ENCODE measurements around the gene INSL3. TPM values are rescaled to one million over a fixed set of nuclear protein-coding genes. Genes with fewer than 3 reads are reported as not detected.

The INSL3 gene
- polyA plus RNA-seq, 1 donor from 2014 or later = not detected

GRCh38 chr19:17861542-17862402, 40.5 kb upstream of the INSL3 start:
- H3K9ac ChIP-seq (ENCODE audit: low read length) = peak overlapping the region; percentile 93
- H3K36me3 ChIP-seq (ENCODE audit: insufficient read depth, low read length) = no peaks in the 10 kb centered on the region
- peak overlapping the region; percentile 99 for H3K4me3 ChIP-seq (ENCODE audit: low read length)

More at GRCh38 chr19:17861542-17862402, 40.5 kb upstream of the INSL3 start:
- Histone ChIP-seq H4K20me1 (ENCODE audit: insufficient read depth) (peaks cover 4% of the 10 kb centered on the region), H3K79me2 (replicated peaks; ENCODE audit: insufficient read depth, low read length) (peaks cover 21% of the 10 kb centered on the region), H3K4me2 (ENCODE audit: low read length) (peak overlapping the region; percentile 14), H3F3A (ENCODE audit: insufficient read depth, low read length, poor library complexity, severe bottlenecking) (no peaks in the 10 kb centered on the region), H3K27me3 (ENCODE audit: insufficient read depth, low read depth, low read length) (no peaks in the 10 kb centered on the region), H3K9me2 (ENCODE audit: insufficient read depth, low read length) (no peaks in the 10 kb centered on the region), H2AFZ (ENCODE audit: low read depth, low read length) (no peak overlapping the region), H3K27ac (ENCODE audit: low read length) (no peak overlapping the region), H3K9me3 (ENCODE audit: low read length) (no peaks in the 10 kb centered on the region)
- TF ChIP-seq EP300 (conservative IDR thresholded peaks at IDR 0.05; ENCODE audit: poor library complexity, severe bottlenecking) (no peak), SMC3 (conservative IDR thresholded peaks at IDR 0.05; ENCODE audit: poor library complexity) (no peak), EZH2 (IDR thresholded peaks at IDR 0.05; ENCODE audit: borderline replicate concordance, insufficient read depth, low read length, poor library complexity, severe bottlenecking) (no peak), RAD21 (conservative IDR thresholded peaks at IDR 0.05) (no peak), REST (IDR thresholded peaks at IDR 0.05; ENCODE audit: borderline replicate concordance) (no peak), POLR2AphosphoS5 (IDR thresholded peaks at IDR 0.05) (no peak), CTCF (IDR thresholded peaks at IDR 0.05; ENCODE audit: poor library complexity, severe bottlenecking) (no peak), MXI1 (conservative IDR thresholded peaks at IDR 0.05; ENCODE audit: poor library complexity, severe bottlenecking) (no peak), TAF1 (IDR thresholded peaks at IDR 0.05; ENCODE audit: low read depth) (no peak)
